NCI-H1436 treated with DMSO at 0.1 percent for 48 hours (cell line): ENCODE results near the gene NF1.
"Not testable (repeated sequence)": the region's sequence is repeated elsewhere in the genome, so short reads cannot be mapped to it uniquely, and the experiment has no call there.

Source experiments
- DNase-seq: peaks from one replicate; lab custom pipeline; 2025; lab: John Stamatoyannopoulos, UW

NF1 gene

DNA sequence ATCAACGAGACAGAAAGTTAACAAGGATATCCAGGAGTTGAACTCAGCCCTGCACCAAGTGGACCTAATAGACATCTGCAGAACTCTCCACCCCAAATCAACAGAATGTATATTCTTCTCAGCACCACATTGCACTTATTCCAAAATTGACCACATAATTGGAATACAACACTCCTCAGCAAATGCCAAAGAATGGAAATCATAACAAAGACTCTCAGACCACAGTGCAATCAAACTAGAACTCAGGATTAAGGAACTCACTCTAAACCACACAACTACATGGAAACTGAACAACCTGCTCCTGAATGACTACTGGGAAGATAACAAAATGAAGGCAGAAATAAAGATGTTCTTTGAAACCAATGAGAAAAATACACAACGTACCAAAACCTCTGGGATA, 84.2 kb downstream of the NF1 start:
- DNase-seq: not testable (repeated sequence)

DNA sequence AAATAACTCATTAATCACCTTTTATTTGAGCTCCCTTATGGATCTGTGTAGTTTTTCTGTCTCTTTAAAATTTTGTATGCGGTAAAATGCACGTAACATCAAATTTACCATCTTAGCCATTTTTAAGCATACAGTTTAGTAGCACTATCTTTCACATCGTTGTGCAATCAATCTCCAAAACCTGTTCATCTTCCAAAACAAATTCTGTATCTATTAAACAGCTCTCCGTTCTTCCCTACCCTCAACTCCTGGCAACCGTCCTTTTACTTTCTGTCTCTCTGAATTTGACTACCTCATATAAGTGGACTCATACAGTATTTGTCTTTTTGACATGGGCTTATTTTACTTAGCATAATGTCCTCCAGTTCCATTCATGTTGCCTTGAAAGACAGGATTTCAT, 100.5 kb downstream of the NF1 start:
- DNase-seq: no peak

DNA sequence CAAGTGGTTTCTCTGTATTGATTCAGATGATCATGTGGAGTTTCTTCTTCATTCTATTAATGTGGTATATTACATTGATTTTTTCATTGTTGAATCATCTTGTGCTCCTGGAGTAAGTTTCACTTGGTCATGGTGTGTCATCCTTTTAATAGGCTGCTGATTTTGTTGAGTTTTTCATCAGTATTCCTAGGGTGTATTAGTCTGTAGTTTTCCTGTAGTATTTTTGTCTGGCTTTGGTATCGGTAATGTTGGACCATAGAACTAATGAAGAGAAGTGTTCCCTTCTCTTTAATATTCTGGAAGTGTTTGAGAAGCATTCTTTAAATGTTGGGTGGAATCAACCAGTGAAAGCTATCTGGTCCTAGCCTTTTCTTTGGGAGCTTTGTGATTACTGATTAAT, 103.2 kb downstream of the NF1 start:
- DNase-seq: no peak

DNA sequence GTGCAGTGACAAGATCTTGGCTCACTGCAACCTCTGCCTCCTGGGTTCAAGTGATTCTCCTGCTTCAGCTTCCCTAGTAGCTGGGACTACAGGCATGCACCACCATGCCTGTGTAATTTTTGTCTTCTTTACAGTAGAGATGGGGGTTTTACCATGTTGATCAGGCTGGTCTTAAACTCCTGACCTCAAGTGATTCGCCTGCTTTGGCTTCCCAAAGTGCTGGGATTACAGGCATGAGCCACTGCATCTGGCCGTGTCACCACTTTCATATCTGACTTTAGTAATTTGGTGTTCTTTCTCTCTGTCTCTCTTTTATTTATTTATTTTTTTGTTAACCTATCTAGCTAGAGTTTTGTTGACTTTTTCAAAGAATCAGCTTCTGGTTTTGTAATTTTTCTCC, 103.9 kb downstream of the NF1 start:
- DNase-seq: not testable (repeated sequence)

DNA sequence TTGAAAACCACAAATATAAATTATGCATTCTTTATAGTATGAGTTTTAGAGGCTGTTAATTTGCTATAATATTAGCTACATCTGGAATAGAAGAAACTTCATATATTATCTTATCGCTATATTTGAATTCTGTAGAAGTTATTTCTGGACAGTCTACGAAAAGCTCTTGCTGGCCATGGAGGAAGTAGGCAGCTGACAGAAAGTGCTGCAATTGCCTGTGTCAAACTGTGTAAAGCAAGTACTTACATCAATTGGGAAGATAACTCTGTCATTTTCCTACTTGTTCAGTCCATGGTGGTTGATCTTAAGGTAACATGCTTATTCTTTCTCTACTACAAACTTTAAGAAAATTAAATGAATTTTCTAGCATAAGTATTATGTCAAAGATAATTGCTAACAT, 105.5 kb downstream of the NF1 start:
- DNase-seq: no peak

DNA sequence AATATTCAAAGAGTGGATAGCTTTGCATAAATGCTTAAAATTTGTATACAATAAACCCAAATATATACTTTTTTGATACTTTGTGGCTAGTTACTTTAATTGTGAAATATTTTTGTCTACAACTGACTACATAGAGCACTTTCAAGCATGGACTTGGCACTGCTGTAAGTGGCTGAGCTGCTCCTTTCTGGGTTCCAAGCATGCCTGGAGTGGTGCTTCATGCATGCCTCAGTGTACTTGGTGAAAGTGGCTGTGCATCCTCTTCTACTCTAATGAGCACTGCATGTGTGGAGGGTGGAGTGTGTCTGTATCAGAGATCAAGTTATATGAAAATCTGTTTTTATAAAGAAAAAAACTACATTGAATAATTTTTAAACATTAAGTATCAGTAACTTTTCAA, 108.2 kb downstream of the NF1 start:
- no peak for DNase-seq

DNA sequence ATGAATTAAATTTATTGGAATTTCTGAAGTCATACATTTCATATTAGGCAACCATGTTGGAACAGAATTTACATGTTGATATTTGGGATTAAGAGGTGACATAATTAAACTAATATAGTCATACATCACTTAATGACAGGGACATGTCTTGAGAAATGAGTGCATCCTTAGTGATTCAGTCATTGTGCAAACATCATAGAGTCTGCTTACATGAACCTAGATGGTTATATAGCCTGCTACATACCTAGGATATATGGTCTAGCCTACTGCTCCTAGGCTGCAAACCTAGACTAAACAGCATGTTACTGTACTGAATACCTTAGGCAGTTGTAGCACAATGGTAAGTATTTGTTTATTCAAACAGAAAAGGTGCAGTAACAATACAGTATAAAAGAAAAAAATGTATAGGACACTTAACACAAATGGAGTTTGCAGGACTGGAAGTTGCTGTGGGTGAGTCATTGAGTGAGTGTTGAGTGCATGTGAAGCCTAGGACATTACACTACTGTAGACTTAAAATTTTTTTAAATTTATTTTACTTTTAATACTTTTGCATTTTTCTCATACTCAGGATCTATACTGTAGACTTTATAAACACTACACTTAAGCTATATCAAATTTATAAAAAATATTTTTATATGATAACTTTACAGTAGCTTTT, 116.7 kb downstream of the NF1 start:
- DNase-seq: no peak

DNA sequence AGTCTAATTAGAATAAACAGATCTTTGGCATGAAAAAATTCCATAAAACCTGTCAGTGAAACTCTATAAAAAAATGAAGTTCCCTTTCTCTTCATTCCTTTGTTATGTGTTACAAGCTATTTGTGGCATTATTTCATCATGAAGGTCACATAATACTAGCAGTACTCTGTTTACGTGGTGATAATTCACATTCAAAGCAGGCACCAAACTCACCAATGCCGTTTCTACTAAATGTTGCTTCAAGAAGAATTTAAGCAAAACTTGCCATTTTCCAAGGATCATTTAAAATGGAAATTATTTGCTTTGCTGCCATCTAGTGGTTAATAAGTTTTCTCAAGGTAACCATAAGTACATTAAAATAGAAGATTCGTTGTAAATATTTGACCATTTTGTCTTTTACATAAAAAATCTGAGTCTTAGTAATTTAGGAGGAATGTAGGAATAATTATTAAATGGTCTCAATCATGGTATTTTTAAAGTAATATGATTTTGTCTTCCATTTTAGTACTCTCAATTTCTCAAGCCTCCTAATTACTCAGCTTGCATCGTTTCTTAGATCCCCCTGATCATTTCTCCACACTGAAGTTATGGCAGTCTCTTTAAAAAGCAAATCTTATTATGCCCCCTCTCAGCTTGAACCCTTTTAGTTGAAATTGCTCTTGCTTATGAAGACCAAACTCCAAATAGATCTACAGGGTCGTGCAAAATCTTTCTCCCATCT, 121.4 kb downstream of the NF1 start:
- DNase-seq: no peak

DNA sequence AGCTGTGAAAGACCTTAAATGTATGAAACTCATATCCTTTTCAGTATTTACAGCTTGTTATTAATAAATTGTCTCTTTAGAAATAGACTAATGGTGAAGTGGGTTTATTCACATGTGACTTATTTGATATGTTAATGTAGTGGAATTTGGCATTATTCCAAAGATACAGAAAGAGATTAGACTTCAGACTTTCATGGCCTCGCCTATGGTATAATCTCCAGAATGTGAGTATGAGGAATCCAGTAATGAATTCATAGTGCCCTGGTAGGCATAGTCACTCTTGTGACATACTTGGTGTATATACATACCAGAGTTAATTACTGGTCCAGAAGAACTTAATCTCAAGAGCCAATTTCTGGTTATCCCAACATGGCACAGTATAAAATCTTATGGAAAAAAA, 129.6 kb downstream of the NF1 start:
- no peak for DNase-seq

DNA sequence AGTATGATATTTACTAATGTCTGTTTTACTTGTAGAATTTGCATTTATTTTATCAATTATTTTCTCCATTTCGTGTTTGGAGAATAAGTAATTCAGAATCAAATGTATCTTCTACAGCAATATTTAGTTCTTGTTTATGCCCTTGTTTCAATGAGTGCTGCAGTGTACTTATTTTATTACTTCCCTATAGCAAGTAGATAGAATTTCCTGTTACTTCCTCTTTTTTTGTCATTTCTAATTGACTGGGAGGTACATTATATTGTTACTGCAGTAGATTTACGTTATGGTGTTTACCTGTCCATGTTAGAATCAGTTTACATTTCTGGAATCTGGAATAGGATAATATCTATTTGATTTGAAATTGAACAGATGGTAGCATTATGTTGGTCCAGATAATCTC, 131.1 kb downstream of the NF1 start:
- no peak for DNase-seq

DNA sequence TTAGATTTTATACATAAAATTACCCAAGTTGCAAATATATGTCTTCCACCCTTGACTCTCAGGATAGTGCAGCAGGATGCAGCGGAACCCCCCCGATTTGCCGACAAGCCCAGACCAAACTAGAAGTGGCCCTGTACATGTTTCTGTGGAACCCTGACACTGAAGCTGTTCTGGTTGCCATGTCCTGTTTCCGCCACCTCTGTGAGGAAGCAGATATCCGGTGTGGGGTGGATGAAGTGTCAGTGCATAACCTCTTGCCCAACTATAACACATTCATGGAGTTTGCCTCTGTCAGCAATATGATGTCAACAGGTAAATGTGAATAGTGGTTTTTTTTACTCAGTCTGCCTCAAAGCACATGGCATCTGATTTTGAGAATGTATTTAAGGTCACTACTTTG, 131.6 kb downstream of the NF1 start:
- DNase-seq: no peak

DNA sequence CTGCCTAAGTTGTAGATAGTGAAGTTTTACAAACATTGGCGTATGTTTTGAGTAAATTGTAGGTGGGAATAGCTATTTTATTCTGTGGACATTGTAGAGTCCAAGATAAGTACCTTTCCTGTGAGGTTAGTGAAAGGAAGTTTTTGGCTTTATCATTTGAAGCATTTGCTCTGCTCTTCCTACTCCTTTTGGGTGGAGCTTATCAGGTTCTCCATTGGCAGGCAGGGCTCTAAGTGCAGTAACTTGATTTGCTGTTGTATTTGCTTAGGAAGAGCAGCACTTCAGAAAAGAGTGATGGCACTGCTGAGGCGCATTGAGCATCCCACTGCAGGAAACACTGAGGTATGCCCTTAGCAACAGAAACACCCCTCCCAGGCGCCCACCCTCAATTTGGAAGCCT, 132.2 kb downstream of the NF1 start:
- no peak for DNase-seq

DNA sequence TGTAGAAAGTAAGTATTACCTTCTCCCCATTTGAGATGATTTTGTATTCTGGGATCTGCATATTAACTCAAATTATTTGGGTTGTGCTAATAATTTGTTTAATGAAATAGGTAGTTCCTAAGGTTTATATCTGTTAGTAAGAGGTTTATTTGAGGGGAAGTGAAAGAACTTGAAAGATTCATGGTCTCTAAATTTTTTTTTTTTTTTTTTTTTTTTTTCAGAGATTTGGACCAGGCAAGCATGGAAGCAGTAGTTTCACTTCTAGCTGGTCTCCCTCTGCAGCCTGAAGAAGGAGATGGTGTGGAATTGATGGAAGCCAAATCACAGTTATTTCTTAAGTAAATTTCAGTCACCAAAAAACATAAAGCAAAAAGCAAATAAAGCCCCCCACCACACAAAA, 137.1 kb downstream of the NF1 start:
- DNase-seq: no peak

DNA sequence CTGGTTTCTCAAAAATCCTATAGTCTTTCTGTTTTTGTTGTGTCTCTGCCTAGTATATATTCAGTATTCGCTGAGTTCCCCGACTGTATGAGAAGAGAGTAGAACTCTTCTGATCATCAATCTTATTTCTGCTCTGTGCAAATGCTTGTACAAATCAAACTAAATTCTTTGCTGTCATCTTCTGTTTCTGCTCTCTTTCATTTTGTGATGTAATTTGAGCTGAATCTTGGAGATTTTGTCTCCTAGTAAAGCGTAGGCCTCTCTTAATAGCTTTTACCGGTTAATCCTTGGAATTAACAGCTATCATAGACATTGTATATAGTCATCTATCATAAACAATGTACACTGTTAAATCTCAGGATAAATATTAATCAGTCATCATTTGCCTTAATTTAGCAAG, 140.3 kb downstream of the NF1 start:
- no peak for DNase-seq

DNA sequence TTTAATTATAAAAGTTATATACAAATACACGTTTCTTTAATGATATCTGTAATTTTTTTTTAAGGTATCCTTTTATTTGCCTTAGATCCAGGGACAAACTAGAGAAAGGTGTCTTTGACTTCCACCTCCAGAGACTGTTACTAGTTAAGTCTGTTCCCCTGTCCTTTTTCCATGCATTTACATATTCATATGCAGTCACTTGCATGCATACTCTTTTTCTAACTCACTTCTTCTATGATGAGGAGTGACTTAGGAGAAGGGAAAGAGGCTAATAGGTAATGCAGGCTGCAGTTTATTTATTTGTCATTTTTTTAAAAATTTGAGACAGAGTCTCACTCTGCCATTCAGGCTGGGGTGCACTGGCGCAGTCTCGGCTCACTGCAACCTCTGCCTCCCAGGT, 141.4 kb downstream of the NF1 start:
- DNase-seq: no peak

DNA sequence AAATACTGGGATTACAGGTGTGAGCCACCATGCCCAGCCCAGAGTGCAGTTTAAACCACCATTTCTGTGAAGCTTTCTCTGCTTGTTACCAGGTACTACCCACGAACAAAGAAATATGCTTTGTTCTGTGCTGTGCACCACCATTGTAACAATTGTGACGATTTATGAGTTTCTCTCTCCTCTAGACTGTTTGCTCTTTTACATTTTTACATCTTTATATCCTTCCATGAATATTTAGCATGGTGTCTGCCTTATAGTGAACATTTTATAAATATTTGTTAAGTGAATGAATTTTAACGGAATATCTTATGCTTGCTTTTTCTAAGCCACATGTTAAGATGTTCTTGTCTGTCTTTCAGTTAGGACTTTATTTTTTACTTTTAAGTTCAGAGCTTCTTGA, 141.9 kb downstream of the NF1 start:
- no peak for DNase-seq

DNA sequence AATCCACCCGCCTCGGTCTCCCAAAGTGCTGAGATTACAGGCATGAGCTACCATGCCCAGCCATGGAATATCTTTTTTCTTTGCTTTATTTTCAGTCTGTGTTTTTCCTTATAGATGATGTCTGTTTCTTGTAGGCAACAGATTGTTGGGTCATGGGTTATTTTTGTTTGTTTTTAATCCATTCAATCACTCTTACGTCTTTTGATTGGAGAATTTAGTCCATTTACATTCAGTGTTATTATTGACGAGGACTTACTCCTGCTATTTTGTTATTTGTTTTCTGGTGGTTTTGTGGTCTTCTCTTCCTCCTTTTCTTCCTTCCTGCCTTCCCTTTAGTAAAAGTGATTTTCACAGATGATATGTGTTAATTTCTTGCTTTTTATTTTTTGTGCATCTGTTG, 146.3 kb downstream of the NF1 start:
- DNase-seq: no peak

DNA sequence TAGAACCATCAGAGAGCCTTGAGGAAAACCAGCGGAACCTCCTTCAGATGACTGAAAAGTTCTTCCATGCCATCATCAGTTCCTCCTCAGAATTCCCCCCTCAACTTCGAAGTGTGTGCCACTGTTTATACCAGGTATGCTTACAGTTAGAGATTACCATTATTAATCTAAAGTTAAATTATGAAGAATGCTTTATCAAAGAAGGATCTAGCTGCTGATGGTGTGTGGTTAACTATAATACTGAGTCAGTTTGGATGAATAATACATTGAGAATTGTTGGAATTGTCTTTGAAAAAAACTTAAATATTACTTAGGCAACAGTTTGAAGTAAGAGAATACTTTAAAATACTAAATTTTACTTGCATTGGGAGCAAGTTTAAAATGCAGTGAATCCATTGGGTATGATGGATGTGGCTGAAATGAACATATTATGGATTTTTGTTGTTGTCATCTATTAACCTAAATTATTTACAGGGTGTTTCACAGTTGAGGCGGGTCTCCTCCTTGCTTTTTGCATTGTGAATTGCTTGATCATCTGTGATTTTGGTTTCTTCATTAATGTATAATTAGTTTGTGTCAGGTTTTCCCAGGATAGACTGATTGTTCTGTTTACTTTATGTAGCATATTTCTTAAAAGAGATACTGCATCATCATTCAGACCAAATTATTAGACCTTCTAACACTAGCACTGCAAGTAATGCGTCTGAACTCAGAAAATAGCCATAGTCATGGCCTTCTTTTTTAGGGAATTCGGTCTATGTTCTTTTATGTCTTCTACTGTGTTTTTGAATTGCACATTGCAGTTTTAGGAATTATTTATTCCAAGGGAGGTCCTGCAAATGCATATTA, 154.4 kb downstream of the NF1 start:
- no peak for DNase-seq

DNA sequence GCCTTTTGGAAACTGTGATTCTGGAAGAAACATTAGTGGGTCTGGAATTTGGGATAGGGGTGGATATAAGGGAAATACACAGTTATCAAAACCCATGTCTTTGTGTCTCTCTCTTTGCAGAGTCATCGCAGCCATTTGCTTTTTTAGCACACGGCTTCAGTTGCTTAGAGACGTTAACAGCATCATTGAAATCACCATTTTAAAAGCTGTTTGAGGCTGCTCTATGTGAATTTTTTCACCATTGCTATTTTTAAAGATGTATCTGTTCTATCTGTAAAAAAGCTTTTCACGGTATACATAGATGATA, 155.0 kb downstream of the NF1 start:
- no peak for DNase-seq

DNA sequence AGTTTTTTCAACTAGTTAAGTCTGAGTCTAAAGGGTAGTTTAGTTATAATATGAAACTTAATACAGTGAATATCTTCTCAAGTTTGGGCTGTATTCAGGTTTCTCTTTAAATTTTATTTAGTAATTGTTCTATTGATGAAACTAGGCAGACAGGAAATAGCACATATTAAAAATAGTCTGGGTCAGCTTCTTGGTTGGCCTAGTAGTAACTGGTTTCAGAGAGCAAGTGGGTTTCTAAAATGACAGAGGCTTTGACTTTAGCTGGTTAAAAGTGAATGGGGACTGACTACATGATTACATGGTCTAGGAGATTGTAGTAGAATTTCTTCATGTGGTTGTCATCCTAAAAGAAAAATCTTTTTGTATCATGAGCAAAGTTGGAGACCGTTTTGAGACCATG, 155.5 kb downstream of the NF1 start:
- DNase-seq: no peak

DNA sequence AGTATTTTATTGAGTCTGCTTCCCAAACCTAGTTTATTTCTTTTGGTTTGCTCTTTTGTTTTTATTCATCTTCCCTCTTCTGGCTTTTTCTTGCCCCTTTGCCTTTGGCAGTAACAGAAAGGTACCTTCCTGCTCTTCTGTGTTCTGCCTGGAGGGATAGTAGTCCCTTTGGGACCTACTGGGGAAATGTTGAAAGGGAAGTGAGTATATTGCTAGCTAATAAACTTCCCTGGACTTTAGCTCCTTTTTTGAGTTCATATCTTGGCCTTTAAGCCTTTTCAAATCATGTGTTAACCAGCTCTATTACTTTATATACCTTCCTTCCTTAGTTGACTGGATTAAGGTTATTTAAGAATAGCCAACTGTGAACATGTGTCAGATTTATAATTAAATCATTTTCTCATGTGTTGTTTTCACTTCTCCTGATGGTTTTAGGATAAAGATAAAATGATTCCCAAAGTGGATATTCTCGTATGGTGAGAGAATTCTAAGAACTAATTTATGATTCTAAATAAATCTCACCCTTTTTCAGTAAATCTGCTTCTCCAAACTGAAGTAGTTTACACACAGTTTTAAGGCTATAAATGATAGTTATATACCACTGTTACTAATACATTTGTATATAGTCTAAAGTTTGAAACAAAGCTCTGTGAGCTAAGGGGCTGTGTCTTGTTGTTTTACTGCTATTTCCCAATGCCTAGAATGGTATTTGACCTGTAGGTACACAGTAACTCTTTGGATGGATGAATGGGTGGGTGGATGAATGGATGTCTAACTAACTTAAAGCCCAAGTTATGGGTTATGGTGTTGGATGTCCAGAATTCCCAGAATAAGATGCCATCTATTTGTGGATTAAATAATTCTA, 156.6 kb downstream of the NF1 start:
- DNase-seq: no peak

DNA sequence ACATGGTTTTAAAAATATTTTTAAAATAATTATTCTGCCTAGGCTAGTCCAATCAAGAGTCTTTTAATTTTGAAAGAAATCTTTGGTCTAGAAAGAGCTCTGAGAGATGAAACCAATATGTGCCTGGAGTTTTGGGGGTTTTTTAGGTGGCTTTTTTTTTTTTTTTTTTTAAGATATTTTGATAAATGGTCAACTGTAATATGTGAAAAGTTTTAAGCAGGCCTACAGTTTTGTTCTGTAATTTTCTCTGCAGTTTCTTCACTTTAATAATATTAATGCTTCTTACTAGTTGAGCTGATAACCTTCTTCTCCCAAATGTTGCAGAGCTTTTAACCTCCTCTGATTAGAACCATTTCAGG, 157.2 kb downstream of the NF1 start:
- no peak for DNase-seq

DNA sequence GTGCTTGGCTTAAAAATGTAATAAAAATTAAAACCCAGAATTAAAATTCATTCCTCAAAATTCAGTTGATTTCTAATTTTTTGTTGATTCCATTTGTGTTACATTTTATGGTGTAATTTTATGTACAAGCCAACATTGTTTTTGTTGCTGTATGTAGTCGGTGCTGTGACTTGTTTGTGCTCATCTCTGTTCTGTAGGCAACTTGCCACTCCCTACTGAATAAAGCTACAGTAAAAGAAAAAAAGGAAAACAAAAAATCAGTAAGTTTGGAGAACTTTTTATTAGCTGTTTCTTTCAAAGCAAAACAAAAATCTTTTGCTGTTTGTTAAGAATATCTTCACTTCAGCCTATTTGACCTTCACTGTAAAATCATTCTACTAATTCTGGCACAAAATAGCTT, 158.0 kb downstream of the NF1 start:
- DNase-seq: no peak
